Measurements from ENCODE around the gene CCDC152. TPM values are rescaled to one million over a fixed set of nuclear protein-coding genes. Genes with fewer than 3 reads are reported as not detected.
"Not testable (repeated sequence)": the region's sequence is repeated elsewhere in the genome, so short reads cannot be mapped to it uniquely, and the experiment has no call there.

The CCDC152 gene
- total RNA-seq, 2 experiments from 2014 or later: 18.1 to 19.9 TPM

GRCh38 chr5:42799668-42800114 lies 43.1 kb downstream of the CCDC152 start:
- H3K4me3 Mint-ChIP-seq: no peak overlapping the region
- no peak for DNase-seq
- peaks cover 4% of the 10 kb centered on the region for H3K9me3 Mint-ChIP-seq
- no peaks in the 10 kb centered on the region for H3K4me1 Mint-ChIP-seq
- no peak overlapping the region for H3K27ac Mint-ChIP-seq
- H3K27me3 Mint-ChIP-seq: no peaks in the 10 kb centered on the region
- H3K36me3 Mint-ChIP-seq: peaks cover 8% of the 10 kb centered on the region

GRCh38 chr5:42800748-42801330 lies 44.2 kb downstream of the CCDC152 start:
- no peak overlapping the region for H3K4me3 Mint-ChIP-seq
- H3K27me3 Mint-ChIP-seq: no peaks in the 10 kb centered on the region
- peaks cover 7% of the 10 kb centered on the region for H3K36me3 Mint-ChIP-seq
- no peak overlapping the region for H3K27ac Mint-ChIP-seq
- no peak for DNase-seq
- H3K4me1 Mint-ChIP-seq: no peaks in the 10 kb centered on the region
- peaks cover 4% of the 10 kb centered on the region for H3K9me3 Mint-ChIP-seq

- Mint-ChIP-seq H3K27me3 (no peaks in the 10 kb centered on the region), H3K4me1 (no peaks in the 10 kb centered on the region), H3K27ac (no peak overlapping the region), H3K36me3 (peaks cover 7% of the 10 kb centered on the region), H3K4me3 (no peak overlapping the region), H3K9me3 (peaks cover 4% of the 10 kb centered on the region)
- no peak for DNase-seq
Measured at GRCh38 chr5:42801516-42802166, 45.0 kb downstream of the CCDC152 start.

- H3K4me3 Mint-ChIP-seq: no peak overlapping the region
- H3K27me3 Mint-ChIP-seq: no peaks in the 10 kb centered on the region
- no peak for DNase-seq
- peaks cover 2% of the 10 kb centered on the region for H3K36me3 Mint-ChIP-seq
- H3K4me1 Mint-ChIP-seq: no peaks in the 10 kb centered on the region
- no peaks in the 10 kb centered on the region for H3K9me3 Mint-ChIP-seq
- H3K27ac Mint-ChIP-seq: no peak overlapping the region
Measured at GRCh38 chr5:42804717-42805339, 48.2 kb downstream of the CCDC152 start.

- Mint-ChIP-seq H3K9me3 (no peaks in the 10 kb centered on the region), H3K36me3 (peaks cover 3% of the 10 kb centered on the region), H3K4me1 (no peaks in the 10 kb centered on the region), H3K27me3 (no peaks in the 10 kb centered on the region), H3K27ac (no peak overlapping the region), H3K4me3 (no peak overlapping the region)
- DNase-seq: no peak
Measured at GRCh38 chr5:42806004-42806700, 49.5 kb downstream of the CCDC152 start.

GRCh38 chr5:42806701-42807262 lies 50.2 kb downstream of the CCDC152 start:
- Mint-ChIP-seq H3K27me3 (no peaks in the 10 kb centered on the region), H3K4me1 (peaks cover 2% of the 10 kb centered on the region), H3K36me3 (peaks cover 3% of the 10 kb centered on the region), H3K9me3 (no peaks in the 10 kb centered on the region), H3K4me3 (no peak overlapping the region), H3K27ac (no peak overlapping the region)
- DNase-seq: no peak

GRCh38 chr5:42807722-42808447 lies 51.3 kb downstream of the CCDC152 start:
- H3K27me3 Mint-ChIP-seq: no peaks in the 10 kb centered on the region
- H3K27ac Mint-ChIP-seq: no peak overlapping the region
- H3K9me3 Mint-ChIP-seq: no peaks in the 10 kb centered on the region
- peaks cover 4% of the 10 kb centered on the region for H3K4me1 Mint-ChIP-seq
- peaks cover 3% of the 10 kb centered on the region for H3K36me3 Mint-ChIP-seq
- no peak overlapping the region for H3K4me3 Mint-ChIP-seq
- no peak for DNase-seq

GRCh38 chr5:42808888-42809611 lies 52.4 kb downstream of the CCDC152 start:
- no peak overlapping the region for H3K27ac Mint-ChIP-seq
- H3K4me3 Mint-ChIP-seq: no peak overlapping the region
- peaks cover 3% of the 10 kb centered on the region for H3K36me3 Mint-ChIP-seq
- H3K4me1 Mint-ChIP-seq: peaks cover 4% of the 10 kb centered on the region
- no peaks in the 10 kb centered on the region for H3K9me3 Mint-ChIP-seq
- no peak for DNase-seq
- no peaks in the 10 kb centered on the region for H3K27me3 Mint-ChIP-seq

- Mint-ChIP-seq H3K27me3 (no peaks in the 10 kb centered on the region), H3K27ac (no peak overlapping the region), H3K4me1 (peaks cover 4% of the 10 kb centered on the region), H3K4me3 (no peak overlapping the region), H3K36me3 (peaks cover 3% of the 10 kb centered on the region), H3K9me3 (no peaks in the 10 kb centered on the region)
- DNase-seq: no peak
Measured at GRCh38 chr5:42810834-42811590, 54.4 kb downstream of the CCDC152 start.

- H3K36me3 Mint-ChIP-seq: peaks cover 3% of the 10 kb centered on the region
- H3K4me1 Mint-ChIP-seq: peaks cover 4% of the 10 kb centered on the region
- no peak within 1 kb of the TSS for H3K4me3 Mint-ChIP-seq
- no peak within 1 kb of the TSS for H3K27ac Mint-ChIP-seq
- H3K9me3 Mint-ChIP-seq: no peaks in the 10 kb centered on the region
- no peak for DNase-seq
- H3K27me3 Mint-ChIP-seq: no peaks in the 10 kb centered on the region
Measured at GRCh38 chr5:42811591-42812446, 55.2 kb downstream of the CCDC152 start, which contains the start of gene SELENOP. Gene SELENOP (minus strand): TSS chr5:42811892. CDS start chr5:42808353, 3,539 bp downstream.

- Mint-ChIP-seq H3K4me3 (no peak overlapping the region), H3K9me3 (no peaks in the 10 kb centered on the region), H3K4me1 (peaks cover 4% of the 10 kb centered on the region), H3K36me3 (peaks cover 3% of the 10 kb centered on the region), H3K27me3 (no peaks in the 10 kb centered on the region), H3K27ac (no peak overlapping the region)
- DNase-seq: no peak
Measured at GRCh38 chr5:42812620-42813019, 56.0 kb downstream of the CCDC152 start.

- Mint-ChIP-seq H3K9me3 (no peaks in the 10 kb centered on the region), H3K36me3 (peaks cover 3% of the 10 kb centered on the region), H3K4me3 (no peak overlapping the region), H3K4me1 (peaks cover 4% of the 10 kb centered on the region), H3K27me3 (no peaks in the 10 kb centered on the region), H3K27ac (no peak overlapping the region)
- no peak for DNase-seq
Measured at GRCh38 chr5:42813533-42813932, 56.9 kb downstream of the CCDC152 start.

GRCh38 chr5:42816546-42816945 lies 59.9 kb downstream of the CCDC152 start:
- H3K4me1 Mint-ChIP-seq: not testable (repeated sequence)

More at GRCh38 chr5:42816546-42816945, 59.9 kb downstream of the CCDC152 start:
- not testable (repeated sequence) for H3K9me3 Mint-ChIP-seq, DNase-seq, H3K27ac Mint-ChIP-seq, H3K27me3 Mint-ChIP-seq, H3K36me3 Mint-ChIP-seq, H3K4me3 Mint-ChIP-seq

Data from activated naive CD8-positive, alpha-beta T cell treated with anti-CD3 and anti-CD28 coated beads for 36 hours (primary cell).